RWPE2 (cell line): ENCODE results near the gene TOR4A.

Experiments
- ATAC-seq: fragments of 200-7000 bp; cut with Tn5 transposase; 3 replicates; pipeline ENCODE4 v1.9.1; 2021; ENCODE audit warnings: low read depth
- DNase-seq: peaks from one replicate; pipeline ENCODE4 v3.0.0-alpha.2; 2020; ENCODE audit warnings: low spot score
- H3K27ac ChIP-seq: fragments of 450-650 bp; 2 replicates; pipeline ENCODE4 v1.5.1; 2017; ENCODE audit warnings: mild to moderate bottlenecking; ENCODE audit not compliant: poor library complexity, severe bottlenecking
- H3K27me3 ChIP-seq: fragments of 250-450 bp; sonication (Bioruptor Pico); 2 replicates; pipeline ENCODE4 v1.5.1; 2021; ENCODE audit warnings: mild to moderate bottlenecking, moderate library complexity; ENCODE audit not compliant: insufficient read depth, poor library complexity, severe bottlenecking
- H3K36me3 ChIP-seq: fragments of 250-450 bp; sonication (Bioruptor Pico); 2 replicates; pipeline ENCODE4 v1.5.1; 2020; ENCODE audit warnings: low read depth, mild to moderate bottlenecking, moderate library complexity
- H3K4me1 ChIP-seq: fragments of 250-450 bp; sonication (Bioruptor Pico); 2 replicates; pipeline ENCODE4 v1.5.1; 2021; ENCODE audit warnings: mild to moderate bottlenecking, moderate library complexity; ENCODE audit not compliant: insufficient read depth, poor library complexity, severe bottlenecking
- H3K4me3 ChIP-seq: fragments of 250-450 bp; sonication (Bioruptor Pico); 2 replicates; pipeline ENCODE4 v1.5.1; 2021; ENCODE audit warnings: mild to moderate bottlenecking, moderate library complexity; ENCODE audit not compliant: severe bottlenecking
- H3K9me3 ChIP-seq: fragments of 250-450 bp; sonication (Bioruptor Pico); 2 replicates; pipeline ENCODE4 v1.5.1; 2021; ENCODE audit warnings: mild to moderate bottlenecking, moderate library complexity; ENCODE audit not compliant: severe bottlenecking
- TF ChIP-seq, protein P1 (sequence below): fragments of 450-650 bp; IDR thresholded peaks from one replicate; pipeline ENCODE4 v1.5.1; 2017; ENCODE audit warnings: mild to moderate bottlenecking, moderate library complexity; ENCODE audit not compliant: poor library complexity, severe bottlenecking

The TOR4A gene

DNA sequence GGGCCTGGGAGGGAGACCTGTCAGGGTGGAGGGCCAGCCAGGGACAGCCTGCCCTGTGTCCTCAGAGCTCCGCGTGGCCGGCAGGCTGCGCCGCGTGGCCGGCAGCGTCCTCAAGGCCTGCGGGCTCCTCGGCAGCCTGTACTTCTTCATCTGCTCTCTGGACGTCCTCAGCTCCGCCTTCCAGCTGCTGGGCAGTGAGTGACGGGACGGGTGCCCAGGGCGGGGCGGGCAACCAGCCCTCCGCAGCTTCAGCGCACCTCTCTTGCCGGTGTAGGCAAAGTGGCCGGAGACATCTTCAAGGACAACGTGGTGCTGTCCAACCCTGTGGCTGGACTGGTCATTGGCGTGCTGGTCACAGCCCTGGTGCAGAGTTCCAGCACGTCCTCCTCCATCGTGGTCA lies 45.0 kb upstream of the TOR4A start:
- Histone ChIP-seq H3K27me3 (peaks cover 4% of the 10 kb centered on the region), H3K36me3 (no peaks in the 10 kb centered on the region), H3K4me3 (no peak overlapping the region), H3K4me1 (peaks cover 2% of the 10 kb centered on the region), H3K27ac (no peak overlapping the region), H3K9me3 (no peaks in the 10 kb centered on the region)
- ATAC-seq (no peak), DNase-seq (no peak)
- TF ChIP-seq, protein P1, sequence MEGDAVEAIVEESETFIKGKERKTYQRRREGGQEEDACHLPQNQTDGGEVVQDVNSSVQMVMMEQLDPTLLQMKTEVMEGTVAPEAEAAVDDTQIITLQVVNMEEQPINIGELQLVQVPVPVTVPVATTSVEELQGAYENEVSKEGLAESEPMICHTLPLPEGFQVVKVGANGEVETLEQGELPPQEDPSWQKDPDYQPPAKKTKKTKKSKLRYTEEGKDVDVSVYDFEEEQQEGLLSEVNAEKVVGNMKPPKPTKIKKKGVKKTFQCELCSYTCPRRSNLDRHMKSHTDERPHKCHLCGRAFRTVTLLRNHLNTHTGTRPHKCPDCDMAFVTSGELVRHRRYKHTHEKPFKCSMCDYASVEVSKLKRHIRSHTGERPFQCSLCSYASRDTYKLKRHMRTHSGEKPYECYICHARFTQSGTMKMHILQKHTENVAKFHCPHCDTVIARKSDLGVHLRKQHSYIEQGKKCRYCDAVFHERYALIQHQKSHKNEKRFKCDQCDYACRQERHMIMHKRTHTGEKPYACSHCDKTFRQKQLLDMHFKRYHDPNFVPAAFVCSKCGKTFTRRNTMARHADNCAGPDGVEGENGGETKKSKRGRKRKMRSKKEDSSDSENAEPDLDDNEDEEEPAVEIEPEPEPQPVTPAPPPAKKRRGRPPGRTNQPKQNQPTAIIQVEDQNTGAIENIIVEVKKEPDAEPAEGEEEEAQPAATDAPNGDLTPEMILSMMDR: no peak

DNA sequence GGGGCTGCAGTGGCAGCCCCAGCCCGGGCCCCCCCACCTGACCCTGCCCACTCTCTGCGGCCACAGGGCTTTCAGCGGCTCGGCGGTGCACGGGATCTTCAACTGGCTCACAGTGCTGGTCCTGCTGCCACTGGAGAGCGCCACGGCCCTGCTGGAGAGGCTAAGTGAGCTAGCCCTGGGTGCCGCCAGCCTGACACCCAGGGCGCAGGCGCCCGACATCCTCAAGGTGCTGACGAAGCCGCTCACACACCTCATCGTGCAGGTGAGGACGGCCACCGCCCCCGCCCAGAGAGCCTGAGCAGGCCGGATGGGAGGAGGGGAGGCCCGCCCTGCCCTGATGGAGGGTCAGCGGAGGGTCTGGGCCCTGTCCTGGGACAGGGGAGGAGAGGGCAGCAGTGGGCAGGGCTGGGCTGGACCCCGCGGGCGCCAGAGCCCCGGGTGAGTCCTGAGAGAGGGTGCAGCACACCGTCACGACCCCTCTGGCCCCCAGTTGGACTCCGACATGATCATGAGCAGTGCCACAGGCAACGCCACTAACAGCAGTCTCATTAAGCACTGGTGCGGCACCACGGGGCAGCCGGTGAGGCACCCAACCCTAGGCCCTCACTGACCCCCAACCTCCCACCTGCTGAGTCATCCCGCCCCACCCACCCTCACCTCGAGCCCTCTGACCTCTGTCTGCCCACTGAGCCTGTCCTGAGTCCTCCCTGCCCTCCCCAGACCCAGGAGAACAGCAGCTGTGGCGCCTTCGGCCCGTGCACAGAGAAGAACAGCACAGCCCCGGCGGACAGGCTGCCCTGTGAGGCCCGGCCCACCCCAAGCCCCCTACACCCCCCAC lies 44.2 kb upstream of the TOR4A start:
- Histone ChIP-seq H3K4me1 (no peaks in the 10 kb centered on the region), H3K27ac (no peak overlapping the region), H3K9me3 (no peaks in the 10 kb centered on the region), H3K27me3 (peaks cover 4% of the 10 kb centered on the region), H3K36me3 (no peaks in the 10 kb centered on the region), H3K4me3 (no peak overlapping the region)
- ATAC-seq: no peak
- DNase-seq: no peak
- TF ChIP-seq, protein P1: no peak

DNA sequence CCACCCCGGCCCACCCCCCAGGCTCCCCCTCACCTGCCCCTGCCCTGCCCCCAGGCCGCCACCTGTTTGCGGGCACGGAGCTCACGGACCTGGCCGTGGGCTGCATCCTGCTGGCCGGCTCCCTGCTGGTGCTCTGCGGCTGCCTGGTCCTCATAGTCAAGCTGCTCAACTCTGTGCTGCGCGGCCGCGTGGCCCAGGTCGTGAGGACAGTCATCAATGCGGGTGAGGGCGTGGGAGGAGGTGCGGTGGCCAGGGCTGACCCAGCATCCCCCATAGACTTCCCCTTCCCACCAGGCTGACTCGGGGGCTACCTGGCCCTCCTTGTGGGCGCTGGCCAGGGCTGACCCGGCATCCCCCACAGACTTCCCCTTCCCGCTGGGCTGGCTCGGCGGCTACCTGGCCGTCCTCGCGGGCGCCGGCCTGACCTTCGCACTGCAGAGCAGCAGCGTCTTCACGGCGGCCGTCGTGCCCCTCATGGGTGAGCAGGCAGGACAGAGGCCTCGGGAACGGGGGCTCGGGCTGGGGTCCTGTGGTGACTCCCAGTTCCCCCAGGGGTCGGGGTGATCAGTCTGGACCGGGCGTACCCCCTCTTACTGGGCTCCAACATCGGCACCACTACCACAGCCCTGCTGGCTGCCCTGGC lies 43.4 kb upstream of the TOR4A start:
- Histone ChIP-seq H3K4me1 (no peaks in the 10 kb centered on the region), H3K36me3 (no peaks in the 10 kb centered on the region), H3K27me3 (peaks cover 4% of the 10 kb centered on the region), H3K27ac (no peak overlapping the region), H3K4me3 (no peak overlapping the region), H3K9me3 (no peaks in the 10 kb centered on the region)
- TF ChIP-seq, protein P1: no peak
- ATAC-seq (no peak), DNase-seq (no peak)

GRCh38 chr9:137234758-137235423 lies 42.6 kb upstream of the TOR4A start:
- TF ChIP-seq, protein P1: no peak
- Histone ChIP-seq H3K27me3 (peaks cover 4% of the 10 kb centered on the region), H3K9me3 (no peaks in the 10 kb centered on the region), H3K4me3 (no peak overlapping the region), H3K36me3 (no peaks in the 10 kb centered on the region), H3K4me1 (no peaks in the 10 kb centered on the region), H3K27ac (no peak overlapping the region)
- ATAC-seq (no peak), DNase-seq (no peak)
